GOT3 (cell line): ENCODE measurements around the gene WDPCP.
"Not testable (repeated sequence)": the region's sequence is repeated elsewhere in the genome, so short reads cannot be mapped to it uniquely, and the experiment has no call there.

Source experiments
- DNase-seq: peaks from one replicate; lab custom pipeline; 2025; ENCODE audit warnings: mixed read lengths; lab: John Stamatoyannopoulos, UW

Gene WDPCP

DNA sequence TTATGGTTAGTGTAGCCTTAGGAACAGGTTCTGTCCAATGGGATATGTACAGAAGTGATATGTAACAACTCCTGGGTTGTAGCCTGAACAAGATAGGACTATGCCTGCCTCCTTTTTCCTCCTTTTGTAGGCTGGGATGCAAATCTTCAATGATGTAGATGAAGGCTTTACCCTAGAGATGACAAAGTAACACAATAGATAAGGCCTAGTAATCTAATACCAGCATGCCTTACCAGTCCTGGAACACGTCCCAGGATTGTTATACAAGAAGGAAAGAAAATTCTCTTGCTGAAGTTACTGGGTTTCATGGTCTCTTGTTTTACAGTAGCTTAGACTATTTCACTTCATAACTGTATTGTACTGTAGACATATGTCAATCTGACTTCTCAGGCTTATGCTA lies 345.5 kb downstream of the WDPCP start:
- no peak for DNase-seq

DNA sequence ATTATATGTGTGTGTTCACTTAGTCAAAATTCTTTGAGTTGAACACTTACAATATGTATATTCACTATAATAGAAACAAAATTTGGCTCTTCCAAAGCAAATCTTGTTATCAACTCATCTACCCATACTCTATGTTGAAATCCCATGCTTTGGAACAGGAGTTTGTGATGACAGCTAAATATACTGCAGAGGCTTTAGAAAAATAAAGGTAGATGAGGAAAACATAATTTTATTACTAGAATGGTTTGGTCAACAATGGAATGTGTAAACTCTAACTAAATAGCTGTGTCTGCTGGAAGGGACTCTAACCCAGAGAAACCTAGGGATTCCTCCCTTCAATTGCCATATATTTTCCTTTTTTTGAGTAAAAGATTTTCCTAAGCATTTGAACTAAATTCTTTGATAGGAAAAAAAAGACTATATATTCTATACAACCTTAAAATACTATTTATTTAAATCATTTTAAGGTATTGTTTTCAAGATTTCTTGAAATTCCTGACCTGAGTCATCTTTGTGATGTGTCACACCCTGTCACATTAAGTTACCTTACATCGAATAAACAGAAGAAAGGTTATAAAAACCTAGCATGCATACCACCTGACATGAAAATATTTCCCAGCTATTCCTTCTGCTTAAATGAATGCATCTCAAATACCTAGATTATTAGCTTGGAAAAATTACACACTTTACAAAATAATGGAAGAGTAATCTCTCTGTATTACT lies 362.2 kb downstream of the WDPCP start:
- no peak for DNase-seq

DNA sequence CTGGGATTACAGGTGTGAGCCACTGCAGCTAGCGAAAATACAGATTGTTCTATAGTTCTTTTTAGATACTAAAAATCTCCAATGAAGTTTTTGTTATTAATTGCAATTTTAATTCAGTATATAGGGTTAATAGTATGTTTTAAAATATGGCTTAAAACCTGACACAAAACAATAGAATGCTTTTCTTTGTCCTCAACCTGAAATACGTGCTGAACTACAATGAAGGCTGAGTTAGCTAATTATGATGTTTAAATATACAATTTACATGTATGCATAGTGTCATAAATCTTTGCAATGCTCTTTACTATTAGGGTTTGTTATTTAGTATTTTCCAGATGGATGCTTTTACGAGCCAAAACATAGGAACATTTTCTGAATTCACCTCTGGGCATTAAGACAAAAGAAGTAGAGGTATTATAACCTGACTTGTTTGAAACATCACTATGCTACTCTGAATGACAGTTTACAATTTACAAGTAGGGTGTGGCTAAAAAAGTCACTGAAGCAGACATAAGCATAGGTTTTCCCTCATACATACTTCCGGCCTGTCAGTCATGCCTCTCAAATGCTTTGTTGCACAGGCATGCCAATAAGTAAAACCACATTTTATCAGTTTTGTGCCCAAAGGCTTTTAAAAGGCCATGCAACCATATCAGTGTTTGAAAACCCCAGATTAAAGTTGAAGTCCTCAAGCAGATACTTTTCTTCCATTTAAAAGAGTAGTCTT lies 369.3 kb downstream of the WDPCP start:
- DNase-seq, result no peak

DNA sequence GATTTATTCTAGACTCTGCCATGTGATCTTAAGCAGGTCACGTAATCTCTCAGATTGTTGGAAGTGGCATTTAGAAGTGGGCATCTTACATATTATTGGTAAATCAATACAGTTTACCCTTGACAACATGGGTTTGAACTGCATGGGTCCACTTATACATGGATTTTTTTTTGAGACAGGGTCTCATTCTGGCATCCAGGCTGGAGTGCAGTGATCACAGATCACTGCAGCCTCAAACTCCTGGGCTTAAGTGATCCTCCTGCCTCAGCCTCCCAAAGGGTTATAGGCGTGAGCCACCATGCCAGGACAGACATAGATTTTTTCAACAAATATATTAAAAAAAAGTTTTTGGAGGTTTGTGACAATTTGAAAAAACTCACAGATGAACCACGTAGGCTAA lies 393.0 kb downstream of the WDPCP start:
- DNase-seq, result no peak

DNA sequence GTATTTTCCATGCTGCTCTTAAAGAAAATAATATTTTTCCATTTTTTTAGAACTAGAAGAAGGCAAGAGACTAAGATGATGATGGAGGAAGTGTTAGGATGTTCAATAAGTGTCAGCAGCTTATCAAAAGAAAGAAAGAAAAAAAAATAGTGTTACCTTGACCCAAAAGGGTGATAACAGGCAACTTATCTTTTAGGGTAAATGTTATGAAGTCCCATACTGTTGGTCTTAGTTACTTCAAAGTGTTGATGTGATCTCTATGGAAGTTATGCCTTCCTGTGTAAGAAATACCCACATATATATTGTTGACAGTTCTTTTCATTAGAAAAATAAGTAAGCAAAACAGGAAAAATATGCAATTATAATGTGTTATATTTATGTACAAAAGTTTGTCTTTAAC lies 394.1 kb downstream of the WDPCP start:
- DNase-seq, result no peak

DNA sequence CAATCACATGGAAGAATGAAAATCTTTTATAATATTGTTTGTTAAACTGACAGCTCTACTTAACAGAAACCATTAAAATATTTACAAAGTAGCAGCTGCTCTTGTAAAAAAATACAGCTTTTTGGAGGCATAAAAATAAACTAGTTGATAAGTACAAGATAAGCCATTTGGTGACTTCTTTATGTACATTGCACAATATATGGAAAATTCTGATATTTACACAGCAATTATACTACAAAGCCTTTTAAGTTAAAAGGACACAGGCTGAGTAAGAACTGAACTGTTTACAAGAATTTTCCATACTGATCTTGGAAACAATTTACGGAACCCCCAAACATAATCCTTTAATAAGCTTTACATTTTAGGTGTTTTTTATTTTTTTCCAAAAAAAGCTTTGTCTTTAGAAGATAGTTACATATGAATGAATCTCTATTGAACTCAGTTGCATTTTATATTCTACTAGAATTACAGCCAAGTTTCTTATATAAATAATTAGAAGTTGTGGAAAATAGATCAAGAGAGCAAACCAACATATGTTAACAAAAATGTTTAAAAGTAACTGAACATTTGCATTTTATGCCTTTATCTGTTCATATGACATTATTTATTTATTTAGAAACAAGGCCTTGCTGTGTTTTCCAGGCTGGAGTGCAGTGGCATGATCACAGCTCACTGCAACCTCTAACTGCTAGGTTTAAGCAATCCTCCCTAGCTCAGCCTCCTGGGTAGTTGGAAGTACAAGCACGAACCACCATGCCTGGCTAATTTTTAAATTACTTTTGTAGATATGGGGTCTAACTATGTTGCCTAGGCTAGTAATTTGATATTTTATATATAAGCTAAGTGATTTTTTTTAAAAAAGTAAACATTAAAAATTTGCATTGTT lies 395.1 kb downstream of the WDPCP start:
- no peak for DNase-seq

DNA sequence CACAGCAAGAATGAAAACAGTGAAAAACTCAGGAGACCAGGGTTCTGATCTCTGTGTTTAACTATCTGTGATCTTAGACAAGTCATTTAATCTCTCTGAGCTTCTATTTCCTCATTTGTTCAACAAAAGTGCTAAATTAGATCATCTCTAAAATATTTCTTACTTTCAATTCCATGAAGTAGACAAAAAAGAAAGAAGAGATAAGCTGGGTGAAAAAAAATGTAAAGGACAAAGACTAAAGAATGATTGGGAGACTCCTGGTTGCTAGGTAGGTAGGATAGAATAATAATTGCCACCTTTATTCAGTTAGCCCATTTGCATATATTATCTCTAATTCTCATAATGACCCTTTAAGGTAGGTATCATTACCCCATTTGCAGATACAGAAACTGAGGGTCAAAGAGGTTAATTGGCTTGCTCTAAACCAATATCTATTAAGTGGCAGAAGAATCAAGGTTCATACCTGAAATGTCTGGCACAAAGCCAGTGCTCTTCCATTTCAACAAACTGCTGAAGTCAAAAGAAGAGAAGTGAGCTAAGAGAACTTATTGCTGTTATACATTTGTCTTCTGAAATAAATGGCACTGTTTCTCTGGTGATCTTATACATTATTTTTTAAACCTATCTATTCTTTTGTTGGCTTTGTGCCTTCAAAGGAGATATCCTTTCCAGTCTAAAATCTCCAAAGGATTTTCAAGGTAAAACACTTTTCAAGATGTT lies 395.9 kb downstream of the WDPCP start:
- no peak for DNase-seq

DNA sequence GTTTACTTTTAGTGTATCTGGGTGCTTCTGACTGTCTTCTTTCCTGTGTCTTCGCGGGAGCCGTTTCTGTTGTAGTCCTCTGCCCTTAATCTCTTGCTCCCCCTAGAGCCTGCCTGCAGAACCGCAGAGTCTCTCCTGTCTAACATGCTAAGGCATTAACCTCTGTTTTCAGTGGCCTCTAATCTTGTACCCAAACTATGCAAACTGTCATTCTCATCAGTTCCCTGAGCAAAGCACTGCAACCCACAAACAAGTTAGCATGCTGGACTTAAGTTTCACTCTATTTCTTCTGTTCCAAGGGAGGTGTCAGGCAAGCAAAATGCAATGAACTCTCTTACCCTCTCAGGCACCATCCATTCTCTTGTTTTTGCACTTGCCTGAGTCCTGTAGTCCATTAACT lies 399.3 kb downstream of the WDPCP start:
- no peak for DNase-seq

DNA sequence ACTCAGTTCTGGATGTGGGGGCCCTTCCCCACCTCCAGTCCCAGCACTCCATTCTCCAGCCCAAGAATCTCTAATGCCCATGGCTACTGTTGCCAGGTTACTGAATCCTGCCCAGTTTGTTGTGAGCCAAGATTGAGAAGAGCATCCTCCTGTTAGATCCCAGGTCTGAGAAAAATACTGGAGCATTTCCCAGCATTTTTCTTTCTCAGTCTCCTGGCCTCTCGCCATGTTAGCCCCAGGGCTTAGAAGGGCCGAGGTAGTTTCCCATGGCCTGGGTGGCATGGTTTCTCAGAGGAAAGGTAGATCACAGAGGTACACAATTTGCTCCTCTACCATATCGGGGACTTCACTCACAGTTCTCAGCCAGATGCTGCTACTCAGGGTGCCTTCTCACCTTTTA lies 401.9 kb downstream of the WDPCP start:
- no peak for DNase-seq

DNA sequence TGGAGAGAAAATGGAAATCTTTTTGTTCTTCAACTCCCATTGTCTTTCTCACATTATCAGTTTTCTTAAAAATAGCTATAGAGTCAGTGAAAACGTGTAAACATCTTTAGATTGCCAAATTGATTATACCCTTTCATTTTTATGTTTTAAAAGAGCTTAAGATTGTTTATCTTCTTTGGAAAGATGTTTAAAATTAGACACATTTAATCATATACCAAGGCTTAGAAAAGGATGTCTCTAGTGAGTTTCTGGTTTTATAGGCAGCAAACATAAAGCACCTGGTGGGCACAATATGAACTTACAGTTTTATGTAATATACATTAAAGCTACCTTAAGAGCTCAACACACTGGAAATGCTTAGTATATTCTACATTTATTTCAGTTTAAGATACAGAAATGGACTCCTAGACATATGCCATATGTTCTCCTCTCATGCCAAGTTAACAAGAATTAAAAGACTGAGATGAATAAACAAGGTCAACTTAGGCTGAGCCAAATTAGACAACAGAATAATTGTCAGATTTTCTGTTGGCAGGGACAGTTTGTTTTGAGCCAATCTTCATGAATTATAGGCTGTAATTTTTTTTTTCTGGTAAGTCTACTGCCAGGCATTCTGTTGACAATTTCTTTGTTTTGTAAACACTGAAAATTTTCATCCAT lies 425.0 kb downstream of the WDPCP start:
- no peak for DNase-seq

DNA sequence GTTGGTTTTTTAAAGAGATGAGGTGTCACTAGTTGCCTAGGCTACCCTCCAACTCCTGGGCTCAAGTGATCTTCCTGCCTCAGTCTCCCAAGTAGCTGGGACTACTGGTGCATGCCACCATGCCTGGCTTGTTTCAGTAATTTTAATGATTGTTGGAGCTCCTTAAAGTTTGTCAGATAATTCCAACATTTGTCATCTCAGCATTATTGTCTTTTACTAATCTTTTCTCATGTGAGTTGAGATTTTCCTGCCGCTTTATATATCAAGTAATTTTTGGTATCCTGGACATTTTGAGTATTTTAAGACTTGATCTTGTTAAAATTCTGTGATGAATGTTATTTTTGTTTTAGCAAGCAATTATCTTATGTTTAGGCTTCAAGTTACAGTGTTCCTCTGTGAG lies 429.0 kb downstream of the WDPCP start:
- no peak for DNase-seq

DNA sequence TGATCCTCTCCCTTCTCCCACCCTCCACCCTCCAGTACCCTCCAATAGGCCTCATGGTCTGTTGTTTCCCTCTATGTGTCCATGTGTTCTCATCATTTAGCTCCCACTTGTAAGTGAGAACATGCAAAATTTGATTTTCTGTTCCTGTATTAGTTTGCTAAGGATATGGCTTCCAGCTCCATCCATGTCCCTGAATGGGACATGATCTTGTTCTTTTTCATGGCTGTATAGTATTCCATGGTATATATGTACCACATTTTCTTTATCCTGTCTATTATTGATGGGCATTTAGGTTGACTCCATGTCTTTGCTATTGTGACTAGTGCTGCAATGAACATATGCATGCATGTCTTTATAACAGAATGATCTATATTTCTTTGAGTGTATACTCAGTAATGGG lies 451.6 kb downstream of the WDPCP start:
- not testable (repeated sequence) for DNase-seq

DNA sequence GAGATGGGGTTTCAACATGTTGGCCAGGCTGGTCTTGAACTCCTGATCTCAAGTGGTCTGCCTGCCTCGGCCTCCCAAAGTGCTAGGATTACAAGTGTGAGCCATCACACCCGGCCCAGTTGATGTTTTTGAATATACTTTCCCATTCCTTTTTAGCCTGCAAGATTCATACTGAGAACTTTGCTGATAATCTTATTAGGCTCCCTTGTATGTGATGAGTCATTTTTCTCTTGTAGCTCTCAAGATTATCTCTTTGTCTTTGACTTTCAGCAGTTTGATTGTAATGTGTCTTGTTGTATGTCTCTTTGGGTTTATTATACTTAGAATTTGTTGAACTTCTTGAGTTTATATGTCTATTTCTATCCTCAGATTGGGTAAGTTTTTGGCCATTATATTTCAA lies 456.3 kb downstream of the WDPCP start:
- no peak for DNase-seq

DNA sequence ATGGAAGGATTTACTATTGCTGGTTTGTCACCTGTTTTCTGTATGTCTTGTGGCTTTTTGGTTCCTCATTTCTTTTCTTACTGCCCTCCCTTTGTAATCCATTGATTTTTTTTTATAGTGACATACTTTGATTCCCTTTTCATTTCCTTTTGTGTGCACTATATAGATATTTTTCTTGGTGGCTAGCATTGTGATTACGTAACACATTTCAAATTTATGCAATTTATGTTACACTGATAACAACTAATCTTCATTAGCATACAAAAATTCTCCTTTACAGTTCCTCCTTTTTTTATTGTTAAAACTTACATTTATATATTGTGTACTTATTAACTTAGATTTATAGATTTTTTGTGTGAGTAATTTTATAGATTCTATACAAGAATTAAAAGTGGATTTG lies 457.1 kb downstream of the WDPCP start:
- no peak for DNase-seq

DNA sequence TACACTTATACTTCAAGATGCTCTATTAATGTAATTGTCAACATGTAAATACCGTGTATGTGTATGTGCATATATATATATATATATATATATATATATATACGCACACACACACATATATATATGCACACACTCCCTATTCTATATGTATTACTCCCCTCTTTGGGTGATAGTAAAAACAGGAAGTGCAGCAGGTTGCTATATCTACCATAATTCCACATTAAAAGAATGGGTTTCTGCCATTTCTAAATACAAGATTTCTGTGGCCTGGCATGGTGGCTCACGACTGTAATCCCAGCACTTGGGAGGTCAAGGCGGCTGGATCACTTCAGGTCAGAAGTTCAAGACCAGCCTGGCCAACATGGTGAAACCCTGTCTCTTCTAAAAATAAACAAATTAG lies 460.7 kb downstream of the WDPCP start:
- DNase-seq, result no peak

DNA sequence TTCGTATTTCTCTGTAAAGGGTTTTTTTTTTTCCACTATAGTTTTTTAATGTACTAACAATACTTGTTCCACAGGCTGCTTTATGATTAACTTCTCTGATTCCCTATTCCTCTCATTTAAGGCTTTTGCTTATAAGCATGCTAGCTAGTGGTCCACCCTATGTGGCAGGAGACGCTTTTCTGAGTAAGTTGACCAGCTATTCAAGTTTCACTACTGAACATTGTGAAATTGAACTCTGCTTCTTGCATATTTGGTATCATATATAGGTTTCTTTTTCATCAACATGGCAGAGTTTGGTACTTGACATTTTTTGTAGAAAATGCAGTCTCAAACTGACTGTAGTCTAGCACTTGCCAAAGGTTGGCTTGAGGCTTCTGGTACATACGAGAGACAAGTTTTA lies 463.4 kb downstream of the WDPCP start:
- DNase-seq, result no peak

DNA sequence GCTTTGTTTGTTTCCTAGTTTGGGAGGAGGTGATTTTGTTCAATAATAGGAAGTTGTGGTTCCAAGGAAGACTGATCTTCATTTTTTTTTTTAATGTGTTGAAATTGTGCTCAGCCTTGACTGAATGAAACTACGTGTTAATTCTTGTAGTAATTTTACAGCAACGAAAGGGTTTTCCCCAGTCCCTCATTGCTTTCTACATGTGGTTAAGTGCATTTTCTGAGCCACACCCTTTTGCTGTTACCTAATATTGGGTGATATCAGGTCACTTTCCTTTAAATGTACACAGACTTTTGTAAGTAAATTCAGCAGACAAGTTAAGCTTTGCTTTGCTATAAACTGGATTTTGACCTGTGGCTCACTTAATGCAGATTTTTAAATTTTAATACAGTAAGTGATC lies 464.1 kb downstream of the WDPCP start:
- no peak for DNase-seq

DNA sequence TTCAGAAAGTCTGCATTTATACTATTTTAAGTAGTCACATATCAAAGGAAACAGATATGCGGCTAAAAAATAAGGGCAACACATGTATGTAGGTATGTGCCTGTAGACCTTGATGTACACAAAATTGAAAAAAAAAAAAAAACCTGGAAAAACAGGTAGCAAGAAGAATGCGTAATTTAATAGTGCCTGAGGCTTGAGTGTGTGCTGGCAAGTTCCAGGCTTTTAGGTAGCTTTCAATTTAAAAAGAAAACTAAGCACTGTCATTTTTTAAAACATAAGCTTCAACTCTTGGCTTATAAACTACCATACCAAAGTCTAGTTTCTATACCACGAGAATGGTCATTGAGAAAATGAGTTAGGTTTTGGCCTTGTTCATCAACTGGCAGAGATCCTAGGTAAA lies 465.4 kb downstream of the WDPCP start:
- no peak for DNase-seq

DNA sequence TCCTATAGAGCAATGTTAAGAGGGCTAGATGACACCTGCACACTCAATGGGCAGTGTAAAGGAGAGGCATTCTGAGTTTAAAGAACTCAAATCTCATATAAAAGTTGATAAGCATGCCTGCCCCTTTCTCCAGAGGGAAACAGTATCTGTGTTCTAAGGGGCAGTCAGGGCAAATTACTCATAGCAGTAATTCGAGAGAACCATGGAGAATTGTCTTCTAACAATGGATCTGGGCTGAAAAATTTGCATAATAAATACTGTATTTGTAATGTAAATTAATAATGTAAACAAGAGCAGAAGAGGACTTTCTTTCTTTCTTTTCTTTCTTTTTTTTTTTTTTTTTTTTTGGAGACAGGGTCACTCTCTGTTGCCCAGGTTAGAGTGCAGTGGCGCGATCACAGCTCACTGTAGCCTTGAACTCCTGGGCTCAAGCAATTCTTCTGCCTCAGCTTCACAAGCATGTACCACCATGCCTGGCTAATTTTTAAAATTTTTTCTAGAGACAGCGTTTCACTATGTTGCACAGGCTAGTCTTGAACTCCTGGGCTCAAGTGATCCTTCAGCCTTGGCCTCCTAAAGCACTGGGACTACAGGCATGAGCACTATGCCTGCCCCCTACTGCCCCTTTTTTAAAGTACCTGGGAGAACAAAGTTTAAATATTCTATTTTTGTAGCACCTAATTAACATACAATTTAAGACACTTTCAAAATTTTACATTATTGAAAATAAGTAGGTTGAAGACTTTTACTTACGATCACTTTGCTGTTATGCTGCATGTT lies 467.0 kb downstream of the WDPCP start:
- no peak for DNase-seq

DNA sequence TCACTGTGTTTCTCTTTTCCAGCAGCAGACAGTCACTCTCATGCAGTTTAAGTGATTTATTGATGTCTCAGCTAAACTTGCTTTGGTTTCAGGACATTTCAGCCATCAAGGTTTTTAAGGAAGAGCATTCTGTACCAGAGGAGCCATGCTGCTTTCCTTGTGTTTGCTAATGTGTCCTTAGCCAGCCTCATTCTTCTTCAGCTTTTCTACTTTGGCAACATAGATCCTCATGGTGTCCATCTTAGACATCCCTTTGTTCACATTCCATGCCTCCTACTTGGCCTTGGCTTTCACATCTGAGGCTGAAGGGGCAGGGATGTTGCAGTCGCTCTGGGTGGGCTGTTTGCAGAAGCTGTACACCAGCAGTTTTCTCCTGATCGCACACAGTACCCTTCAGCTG lies 469.5 kb downstream of the WDPCP start:
- no peak for DNase-seq

DNA sequence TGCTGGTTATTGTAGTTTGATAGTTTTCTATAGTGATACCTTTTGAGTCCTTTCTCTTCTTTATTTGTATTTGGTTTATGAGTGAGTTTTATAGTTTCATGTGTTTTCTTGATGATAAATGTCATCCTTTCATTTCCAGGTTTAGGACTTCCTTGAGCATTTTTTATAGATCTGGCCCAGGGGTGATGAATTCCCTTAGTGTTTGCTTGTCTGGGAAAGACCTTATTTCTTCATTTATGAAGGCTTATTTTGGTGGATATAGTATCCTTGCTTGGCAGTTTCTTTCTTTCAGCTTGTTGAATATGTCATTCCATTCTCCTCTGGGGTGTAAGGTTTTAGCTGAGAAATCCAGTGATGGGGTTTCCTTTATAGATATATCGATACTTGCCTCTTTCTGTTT lies 483.8 kb downstream of the WDPCP start:
- DNase-seq, result no peak
